ENCODE results near the gene PCDHB14.
"Not testable (repeated sequence)": the region's sequence is repeated elsewhere in the genome, so short reads cannot be mapped to it uniquely, and the experiment has no call there.

The PCDHB14 gene

DNA sequence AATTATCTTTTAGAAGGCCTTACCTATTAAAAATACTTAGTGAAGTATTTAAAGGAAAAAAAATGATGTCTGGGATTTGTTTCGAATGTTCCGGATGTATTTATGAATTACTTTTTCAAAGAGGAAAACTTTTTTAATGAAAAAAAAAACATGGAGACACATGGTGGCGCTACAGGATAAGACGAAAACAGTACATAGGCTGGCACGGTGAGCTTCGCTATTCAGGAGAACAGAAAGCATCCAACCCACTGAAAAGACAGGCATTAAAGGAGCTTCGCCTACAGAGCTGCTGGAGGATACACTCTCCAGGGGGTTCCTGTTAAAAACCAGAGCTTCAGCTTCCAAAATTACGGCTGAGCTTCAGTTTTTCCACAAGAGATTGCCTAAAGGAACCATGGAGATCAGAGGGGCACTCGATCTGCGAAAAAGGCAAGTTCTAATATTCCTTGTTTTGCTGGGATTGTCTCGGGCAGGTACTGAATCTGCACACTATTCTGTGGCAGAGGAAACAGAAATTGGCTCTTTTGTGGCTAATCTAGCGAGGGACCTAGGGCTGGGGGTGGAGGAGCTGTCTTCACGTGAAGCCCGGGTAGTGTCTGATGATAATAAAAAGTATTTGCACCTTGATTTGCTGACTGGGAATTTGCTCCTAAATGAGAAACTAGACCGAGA lies at the start of gene PCDHB14:
PCDHB14 (plus strand) TSS at position 232 of the 672 bp plus-strand sequence; CDS start at position 395, 163 bp downstream.
- TF ChIP-seq POLR2A (IDR thresholded peaks at IDR 0.05; ENCODE audit: low read length) (no peak), GATA1 (IDR thresholded peaks at IDR 0.05; ENCODE audit: low read depth, low read length) (no peak)
- DNase-seq: peak in 1 of 2 experiments; percentile 1

DNA sequence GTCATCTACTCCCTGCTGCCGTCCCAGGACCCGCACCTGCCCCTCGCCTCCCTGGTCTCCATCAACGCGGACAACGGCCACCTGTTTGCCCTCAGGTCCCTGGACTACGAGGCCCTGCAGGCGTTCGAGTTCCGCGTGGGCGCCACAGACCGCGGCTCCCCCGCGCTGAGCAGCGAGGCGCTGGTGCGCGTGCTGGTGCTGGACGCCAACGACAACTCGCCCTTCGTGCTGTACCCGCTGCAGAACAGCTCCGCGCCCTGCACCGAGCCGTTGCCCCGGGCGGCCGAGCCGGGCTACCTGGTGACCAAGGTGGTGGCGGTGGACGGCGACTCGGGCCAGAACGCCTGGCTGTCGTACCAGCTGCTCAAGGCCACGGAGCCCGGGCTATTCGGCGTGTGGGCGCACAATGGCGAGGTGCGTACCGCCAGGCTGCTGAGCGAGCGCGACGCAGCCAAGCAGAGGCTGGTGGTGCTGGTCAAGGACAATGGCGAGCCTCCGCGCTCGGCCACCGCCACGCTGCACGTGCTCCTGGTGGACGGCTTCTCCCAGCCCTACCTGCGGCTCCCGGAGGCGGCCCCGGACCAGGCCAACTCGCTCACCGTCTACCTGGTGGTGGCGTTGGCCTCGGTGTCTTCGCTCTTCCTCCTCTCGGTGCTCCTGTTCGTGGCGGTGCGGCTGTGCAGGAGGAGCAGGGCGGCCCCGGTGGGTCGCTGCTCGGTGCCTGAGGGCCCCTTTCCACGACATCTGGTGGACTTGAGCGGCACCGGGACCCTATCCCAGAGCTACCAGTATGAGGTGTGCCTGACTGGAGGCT lies 48.6 kb upstream of the PCDHB14 start:
- not testable (repeated sequence) for DNase-seq

DNA sequence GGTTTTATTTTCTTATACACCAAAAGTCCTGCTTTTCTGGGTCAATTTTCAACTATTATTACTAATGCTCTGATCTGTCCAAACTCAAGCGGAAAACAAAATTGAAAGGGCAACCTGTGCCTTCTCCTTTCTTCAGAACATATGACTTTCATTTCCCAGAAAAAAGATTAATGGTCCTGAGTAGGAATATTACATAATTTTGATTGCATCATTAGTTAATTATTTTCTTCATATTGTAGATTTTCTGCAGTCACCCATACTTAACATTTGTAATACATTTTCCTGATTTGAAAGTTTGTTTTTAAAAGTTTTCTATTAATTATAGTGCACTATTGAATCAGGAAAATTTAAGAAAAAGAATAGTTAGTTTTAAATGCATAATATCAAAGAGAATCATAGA lies 47.2 kb upstream of the PCDHB14 start:
- DNase-seq: no peak
- TF ChIP-seq GATA1 (IDR thresholded peaks at IDR 0.05; ENCODE audit: low read depth, low read length): no peak
- TF ChIP-seq POLR2A (IDR thresholded peaks at IDR 0.05; ENCODE audit: low read length): no peak

GRCh38 chr5:141177577-141178191 lies 45.5 kb upstream of the PCDHB14 start, which contains the start of gene PCDHB8:
PCDHB8 (plus strand) TSS chr5:141177790; CDS start chr5:141178035, 245 bp downstream.
- not testable (repeated sequence) for DNase-seq

GRCh38 chr5:141179371-141179770 lies 43.8 kb upstream of the PCDHB14 start:
- DNase-seq: not testable (repeated sequence)

DNA sequence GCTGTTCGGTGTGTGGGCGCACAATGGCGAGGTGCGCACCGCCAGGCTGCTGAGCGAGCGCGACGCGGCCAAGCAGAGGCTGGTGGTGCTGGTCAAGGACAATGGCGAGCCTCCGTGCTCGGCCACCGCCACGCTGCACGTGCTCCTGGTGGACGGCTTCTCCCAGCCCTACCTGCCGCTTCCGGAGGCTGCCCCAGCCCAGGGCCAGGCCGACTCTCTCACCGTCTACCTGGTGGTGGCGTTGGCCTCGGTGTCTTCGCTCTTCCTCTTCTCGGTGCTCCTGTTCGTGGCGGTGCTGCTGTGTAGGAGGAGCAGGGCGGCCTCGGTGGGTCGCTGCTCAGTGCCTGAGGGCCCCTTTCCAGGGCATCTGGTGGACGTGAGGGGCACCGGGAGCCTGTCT lies 43.3 kb upstream of the PCDHB14 start:
- not testable (repeated sequence) for DNase-seq

GRCh38 chr5:141180313-141180712 lies 42.8 kb upstream of the PCDHB14 start:
- no peak for TF ChIP-seq GATA1 (IDR thresholded peaks at IDR 0.05; ENCODE audit: low read depth, low read length)
- no peak for TF ChIP-seq POLR2A (IDR thresholded peaks at IDR 0.05; ENCODE audit: low read length)
- no peak for DNase-seq

- TF ChIP-seq POLR2A (IDR thresholded peaks at IDR 0.05; ENCODE audit: low read length) (no peak), GATA1 (IDR thresholded peaks at IDR 0.05; ENCODE audit: low read depth, low read length) (no peak)
- peak in 1 of 2 experiments; percentile 3 for DNase-seq
These were observed 40.9 kb upstream of the PCDHB14 start, which contains the start of gene PCDHB16 for GRCh38 chr5:141182248-141182647. PCDHB16 (plus strand) TSS chr5:141182387; CDS start chr5:141182560, 173 bp downstream.

DNA sequence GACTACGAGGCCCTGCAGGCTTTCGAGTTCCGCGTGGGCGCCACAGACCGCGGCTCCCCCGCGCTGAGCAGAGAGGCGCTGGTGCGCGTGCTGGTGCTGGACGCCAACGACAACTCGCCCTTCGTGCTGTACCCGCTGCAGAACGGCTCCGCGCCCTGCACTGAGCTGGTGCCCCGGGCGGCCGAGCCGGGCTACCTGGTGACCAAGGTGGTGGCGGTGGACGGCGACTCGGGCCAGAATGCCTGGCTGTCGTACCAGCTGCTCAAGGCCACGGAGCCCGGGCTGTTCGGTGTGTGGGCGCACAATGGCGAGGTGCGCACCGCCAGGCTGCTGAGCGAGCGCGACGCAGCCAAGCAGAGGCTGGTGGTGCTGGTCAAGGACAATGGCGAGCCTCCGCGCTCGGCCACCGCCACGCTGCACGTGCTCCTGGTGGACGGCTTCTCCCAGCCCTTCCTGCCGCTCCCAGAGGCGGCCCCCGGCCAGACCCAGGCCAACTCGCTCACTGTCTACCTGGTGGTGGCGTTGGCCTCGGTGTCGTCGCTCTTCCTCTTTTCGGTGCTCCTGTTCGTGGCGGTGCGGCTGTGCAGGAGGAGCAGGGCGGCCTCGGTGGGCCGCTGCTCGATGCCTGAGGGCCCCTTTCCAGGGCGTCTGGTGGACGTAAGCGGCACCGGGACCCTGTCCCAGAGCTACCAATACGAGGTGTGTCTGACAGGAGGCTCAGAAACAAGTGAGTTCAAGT lies 38.9 kb upstream of the PCDHB14 start:
- DNase-seq: not testable (repeated sequence)

DNA sequence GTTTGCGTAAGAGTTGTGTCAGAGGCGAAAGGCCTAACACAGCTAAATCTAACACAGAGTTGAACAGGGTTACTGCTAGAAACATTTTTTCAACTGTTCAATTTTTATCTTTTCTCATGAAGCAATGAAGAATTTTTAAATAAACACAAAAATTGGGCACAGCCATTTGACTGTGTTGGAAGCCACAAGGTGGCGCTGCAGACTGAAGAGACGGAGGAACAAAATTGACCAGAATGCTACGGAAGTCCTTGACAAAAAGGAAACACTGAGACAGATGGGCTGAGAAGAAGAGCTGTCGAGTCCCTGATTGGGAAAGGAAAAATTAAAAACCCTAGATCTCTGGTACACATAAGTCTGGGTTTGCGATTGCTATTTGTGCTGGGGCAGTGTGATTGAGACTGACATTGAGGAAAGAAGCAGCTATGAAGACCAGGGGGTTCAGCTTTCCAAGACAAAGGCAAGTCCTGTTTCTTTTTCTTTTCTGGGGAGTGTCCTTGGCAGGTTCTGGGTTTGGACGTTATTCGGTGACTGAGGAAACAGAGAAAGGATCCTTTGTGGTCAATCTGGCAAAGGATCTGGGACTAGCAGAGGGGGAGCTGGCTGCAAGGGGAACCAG lies 36.1 kb upstream of the PCDHB14 start, which contains the start of gene PCDHB9:
PCDHB9 (plus strand) TSS at position 265 of the 616 bp plus-strand sequence; CDS start at position 423, 158 bp downstream.
- TF ChIP-seq GATA1 (IDR thresholded peaks at IDR 0.05; ENCODE audit: low read depth, low read length): no peak
- no peak for TF ChIP-seq POLR2A (IDR thresholded peaks at IDR 0.05; ENCODE audit: low read length)
- peak in 1 of 2 experiments; percentile 4 for DNase-seq

- DNase-seq: not testable (repeated sequence)
These were observed 34.5 kb upstream of the PCDHB14 start for GRCh38 chr5:141188682-141189081.

GRCh38 chr5:141189131-141189530 lies 34.0 kb upstream of the PCDHB14 start:
- DNase-seq: not testable (repeated sequence)

- no peak for TF ChIP-seq POLR2A (IDR thresholded peaks at IDR 0.05; ENCODE audit: low read length)
- DNase-seq: peak; percentile 1 to 40
These were observed 30.9 kb upstream of the PCDHB14 start, which contains the start of gene PCDHB10 for GRCh38 chr5:141192110-141192725. PCDHB10 (plus strand) TSS chr5:141192353; CDS start chr5:141192553, 200 bp downstream.

DNA sequence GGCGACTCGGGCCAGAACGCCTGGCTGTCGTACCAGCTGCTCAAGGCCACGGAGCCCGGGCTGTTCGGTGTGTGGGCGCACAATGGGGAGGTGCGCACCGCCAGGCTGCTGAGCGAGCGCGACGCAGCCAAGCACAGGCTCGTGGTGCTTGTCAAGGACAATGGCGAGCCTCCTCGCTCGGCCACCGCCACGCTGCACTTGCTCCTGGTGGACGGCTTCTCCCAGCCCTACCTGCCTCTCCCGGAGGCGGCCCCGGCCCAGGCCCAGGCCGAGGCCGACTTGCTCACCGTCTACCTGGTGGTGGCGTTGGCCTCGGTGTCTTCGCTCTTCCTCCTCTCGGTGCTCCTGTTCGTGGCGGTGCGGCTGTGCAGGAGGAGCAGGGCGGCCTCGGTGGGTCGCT lies 28.8 kb upstream of the PCDHB14 start:
- not testable (repeated sequence) for DNase-seq
